Right atrium auricular region (tissue), 2 donors: ENCODE measurements around the gene PLA2G2C. TPM values are rescaled to one million over a fixed set of nuclear protein-coding genes. Genes with fewer than 3 reads are reported as not detected.
"Not testable (repeated sequence)": the region's sequence is repeated elsewhere in the genome, so short reads cannot be mapped to it uniquely, and the experiment has no call there.

ENCODE experiments used
- DNase-seq: peaks from one replicate; pipeline ENCODE4 v3.0.0-alpha.2; 2019; ENCODE audit warnings: low spot score
- H3K27ac ChIP-seq, 2 donors: fragments of 200-600 bp; sonication (generic); 1 replicate in 1 of 2; 2 replicates in 1 of 2; pipeline ENCODE4 v1.5.1; 2016 to 2019
- H3K27me3 ChIP-seq, 2 donors: fragments of 200-600 bp; sonication (generic); one replicate each; pipeline versions ENCODE4 v1.5.1 to v1.6.0; 2017 to 2019
- H3K36me3 ChIP-seq: fragments of 200-600 bp; sonication (generic); one replicate; pipeline ENCODE4 v1.5.1; 2016
- H3K4me1 ChIP-seq, 2 donors: fragments of 200-600 bp; sonication (generic); one replicate each; pipeline versions ENCODE4 v1.5.1 to v1.6.0; 2017 to 2019
- H3K4me3 ChIP-seq, 2 donors: fragments of 200-600 bp; sonication (generic); 1 replicate in 1 of 2; 2 replicates in 1 of 2; pipeline ENCODE4 v1.5.1; 2017 to 2019; ENCODE audit warnings: mild to moderate bottlenecking in 1 of 2, moderate library complexity in 1 of 2
- H3K9me3 ChIP-seq, 2 donors: fragments of 200-600 bp; sonication (generic); one replicate each; pipeline ENCODE4 v1.5.1; 2019
- total RNA-seq, 2 donors: library from RNA; depleted of rRNA; stranded (reverse); fragments of >200 nt; gene quantifications; one replicate each; pipeline ENCODE4 v1.1.0, GENCODE V29; 2016
- TF ChIP-seq, protein P1 (sequence below), 2 donors: fragments of 200-600 bp; sonication (generic); IDR thresholded peaks; one replicate each; pipeline ENCODE4 v1.5.1; 2019; ENCODE audit warnings: antibody characterized with exemption in 2 of 2

PLA2G2C gene
- total RNA-seq, 2 donors from 2014 or later: not detected

DNA sequence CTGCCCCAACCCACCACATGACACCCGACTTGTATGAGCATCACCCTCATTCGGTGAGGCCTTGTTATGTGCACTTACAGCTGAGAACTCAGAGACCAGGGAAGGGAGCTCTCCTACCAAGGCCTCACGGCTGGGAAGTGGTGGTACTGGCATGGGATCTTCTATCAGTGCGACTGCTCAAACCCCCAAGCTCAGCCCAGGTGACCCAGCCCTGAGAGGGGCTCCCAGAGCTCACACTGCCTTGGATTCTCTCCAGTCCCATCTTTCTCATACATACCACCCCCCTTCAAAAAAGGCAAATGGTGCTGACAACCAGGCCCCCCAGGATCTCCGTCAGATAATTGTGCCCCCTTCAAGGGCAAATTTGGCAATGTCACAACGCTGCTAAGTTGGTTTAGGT lies 48.0 kb downstream of the PLA2G2C start:
- TF ChIP-seq, protein P1, sequence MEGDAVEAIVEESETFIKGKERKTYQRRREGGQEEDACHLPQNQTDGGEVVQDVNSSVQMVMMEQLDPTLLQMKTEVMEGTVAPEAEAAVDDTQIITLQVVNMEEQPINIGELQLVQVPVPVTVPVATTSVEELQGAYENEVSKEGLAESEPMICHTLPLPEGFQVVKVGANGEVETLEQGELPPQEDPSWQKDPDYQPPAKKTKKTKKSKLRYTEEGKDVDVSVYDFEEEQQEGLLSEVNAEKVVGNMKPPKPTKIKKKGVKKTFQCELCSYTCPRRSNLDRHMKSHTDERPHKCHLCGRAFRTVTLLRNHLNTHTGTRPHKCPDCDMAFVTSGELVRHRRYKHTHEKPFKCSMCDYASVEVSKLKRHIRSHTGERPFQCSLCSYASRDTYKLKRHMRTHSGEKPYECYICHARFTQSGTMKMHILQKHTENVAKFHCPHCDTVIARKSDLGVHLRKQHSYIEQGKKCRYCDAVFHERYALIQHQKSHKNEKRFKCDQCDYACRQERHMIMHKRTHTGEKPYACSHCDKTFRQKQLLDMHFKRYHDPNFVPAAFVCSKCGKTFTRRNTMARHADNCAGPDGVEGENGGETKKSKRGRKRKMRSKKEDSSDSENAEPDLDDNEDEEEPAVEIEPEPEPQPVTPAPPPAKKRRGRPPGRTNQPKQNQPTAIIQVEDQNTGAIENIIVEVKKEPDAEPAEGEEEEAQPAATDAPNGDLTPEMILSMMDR (IDR thresholded peaks at IDR 0.05): no peak
- H3K4me1 ChIP-seq: no peaks in the 10 kb centered on the region
- H3K27me3 ChIP-seq: no peaks in the 10 kb centered on the region
- H3K9me3 ChIP-seq: no peaks in the 10 kb centered on the region
- no peak overlapping the region for H3K4me3 ChIP-seq
- DNase-seq: no peak
- H3K36me3 ChIP-seq: no peaks in the 10 kb centered on the region
- no peak overlapping the region for H3K27ac ChIP-seq

DNA sequence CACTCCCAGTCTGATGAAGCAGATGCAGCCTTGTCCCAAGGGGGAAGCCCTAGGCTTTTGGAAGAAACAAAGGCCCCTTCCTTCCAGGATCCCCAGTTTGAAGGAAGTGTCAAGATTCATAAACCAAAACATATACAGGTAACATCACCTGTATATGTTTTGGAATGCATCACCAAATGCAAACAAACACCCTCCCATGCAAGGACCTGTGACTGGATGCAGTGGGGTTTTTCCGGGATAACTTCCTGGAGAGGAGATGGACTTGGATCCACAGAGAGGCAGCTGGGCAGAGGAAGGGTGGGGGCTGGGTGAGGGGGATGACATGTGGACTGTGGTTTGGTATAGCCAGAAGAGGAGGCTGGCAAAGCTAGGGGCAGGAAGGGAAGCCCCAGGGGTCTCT lies 48.7 kb downstream of the PLA2G2C start:
- Histone ChIP-seq H3K4me3 (no peak overlapping the region), H3K9me3 (no peaks in the 10 kb centered on the region), H3K4me1 (no peaks in the 10 kb centered on the region), H3K27me3 (no peaks in the 10 kb centered on the region), H3K27ac (no peak overlapping the region), H3K36me3 (no peaks in the 10 kb centered on the region)
- DNase-seq: no peak
- TF ChIP-seq, protein P1 (IDR thresholded peaks at IDR 0.05): no peak

DNA sequence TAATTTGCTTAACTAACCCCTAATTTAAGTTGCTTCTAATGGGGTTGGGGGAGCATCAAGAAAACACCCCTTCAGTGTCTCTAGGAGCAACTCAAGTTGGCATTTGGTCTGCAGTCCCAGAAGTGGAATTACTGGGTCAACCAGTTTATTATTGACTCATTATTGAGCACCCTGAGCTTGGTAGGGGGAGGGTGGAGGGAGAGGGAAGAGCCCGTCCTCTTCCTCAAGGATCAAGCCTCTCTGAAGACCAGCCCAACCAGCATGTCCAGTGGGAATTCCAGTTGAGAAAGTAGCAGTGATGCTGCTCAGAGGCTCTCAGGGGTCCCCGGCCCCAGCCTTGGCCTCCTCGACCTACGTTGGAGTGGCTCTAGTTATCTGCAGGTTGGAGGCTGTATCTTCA lies 49.3 kb downstream of the PLA2G2C start:
- Histone ChIP-seq H3K9me3 (no peaks in the 10 kb centered on the region), H3K27me3 (no peaks in the 10 kb centered on the region), H3K4me3 (no peak overlapping the region), H3K4me1 (no peaks in the 10 kb centered on the region), H3K36me3 (no peaks in the 10 kb centered on the region), H3K27ac (no peak overlapping the region)
- TF ChIP-seq, protein P1 (IDR thresholded peaks at IDR 0.05): no peak
- DNase-seq: no peak

DNA sequence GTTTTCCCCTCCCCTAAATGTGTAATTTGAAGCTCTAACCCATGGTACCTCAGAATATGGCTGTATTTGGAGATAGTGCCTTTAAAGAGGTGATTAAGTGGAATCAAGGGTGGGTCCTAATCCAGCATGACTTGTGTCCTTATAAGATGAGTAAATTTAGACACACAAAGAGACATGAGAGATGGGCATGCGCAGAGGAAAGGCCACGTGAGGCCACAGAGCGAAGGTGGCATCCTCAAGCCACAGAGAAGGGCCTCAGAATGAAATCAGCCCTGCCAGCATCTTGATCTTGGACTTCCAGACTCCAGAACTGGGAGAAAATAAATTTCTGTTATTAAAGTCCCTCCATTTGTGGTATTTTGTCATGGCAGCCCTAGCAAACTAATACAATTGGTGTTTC lies 50.1 kb downstream of the PLA2G2C start:
- H3K27me3 ChIP-seq: no peaks in the 10 kb centered on the region
- DNase-seq: no peak
- H3K9me3 ChIP-seq: no peaks in the 10 kb centered on the region
- no peak overlapping the region for H3K4me3 ChIP-seq
- no peak overlapping the region for H3K27ac ChIP-seq
- TF ChIP-seq, protein P1 (IDR thresholded peaks at IDR 0.05): no peak
- H3K4me1 ChIP-seq: no peaks in the 10 kb centered on the region
- no peaks in the 10 kb centered on the region for H3K36me3 ChIP-seq

DNA sequence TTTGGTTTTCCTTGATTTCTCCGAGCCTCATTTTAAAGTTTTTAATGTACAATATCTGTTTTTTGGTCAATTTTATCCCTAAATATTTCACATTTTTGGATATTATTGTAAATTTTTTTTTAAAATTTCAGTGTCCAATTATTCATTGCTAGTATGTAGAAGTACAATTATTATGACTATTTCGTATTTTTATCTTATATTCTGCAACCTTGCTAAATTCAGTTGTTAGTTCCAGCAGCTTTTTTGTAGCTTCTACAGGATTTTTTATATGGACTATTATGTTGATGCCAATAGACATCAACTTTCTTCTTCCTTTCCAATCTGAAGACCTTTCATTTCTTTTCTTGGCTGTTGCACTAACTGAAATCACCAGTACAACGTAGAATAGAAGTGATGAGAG lies 51.3 kb downstream of the PLA2G2C start:
- no peaks in the 10 kb centered on the region for H3K36me3 ChIP-seq
- DNase-seq: no peak
- peaks cover 0 to 3% of the 10 kb centered on the region in 2 donors for H3K9me3 ChIP-seq
- no peak overlapping the region for H3K27ac ChIP-seq
- no peaks in the 10 kb centered on the region for H3K4me1 ChIP-seq
- TF ChIP-seq, protein P1 (IDR thresholded peaks at IDR 0.05): no peak
- no peaks in the 10 kb centered on the region for H3K27me3 ChIP-seq
- H3K4me3 ChIP-seq: no peak overlapping the region

DNA sequence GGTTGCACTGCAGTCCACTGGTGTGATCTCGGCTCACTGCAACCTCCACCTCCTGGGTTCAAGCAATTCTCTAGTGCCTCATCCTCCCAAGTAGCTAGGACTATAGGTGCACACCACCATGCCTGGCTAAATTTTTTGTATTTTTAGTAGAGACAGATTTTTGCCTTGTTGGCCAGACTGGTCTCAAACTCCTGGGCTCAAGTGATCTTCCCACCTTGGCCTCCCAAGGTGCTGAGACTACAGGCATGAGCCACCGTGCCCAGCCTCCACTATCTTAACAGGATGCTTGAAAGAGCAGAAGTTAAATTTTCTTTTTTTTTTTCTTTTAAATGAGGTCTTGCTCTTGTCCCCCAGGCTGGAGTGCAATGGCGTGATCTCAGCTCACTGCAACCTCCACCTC lies 55.8 kb downstream of the PLA2G2C start:
- DNase-seq: not testable (repeated sequence)

More for the DNA sequence above, 55.8 kb downstream of the PLA2G2C start:
- H3K4me3 ChIP-seq, H3K9me3 ChIP-seq, H3K27ac ChIP-seq, H3K4me1 ChIP-seq, H3K27me3 ChIP-seq, H3K36me3 ChIP-seq: not testable (repeated sequence)
